Fibroblast of mammary gland (primary cell): ENCODE measurements around the gene SLC22A7.

Source experiments
- DNase-seq: peaks from one replicate; pipeline ENCODE4 v3.0.0-alpha.2; 2010; ENCODE audit warnings: low read depth
- H3K4me3 ChIP-seq: 2 replicates; pipeline ENCODE4 v1.5.1; 2011; ENCODE audit warnings: low read depth, mild to moderate bottlenecking, low read length, moderate library complexity; ENCODE audit not compliant: control insufficient read depth
- CTCF ChIP-seq: conservative IDR thresholded peaks from 2 replicates; pipeline ENCODE4 v1.5.1; 2011; ENCODE audit warnings: low read depth, low read length, inconsistent platforms; ENCODE audit not compliant: control insufficient read depth, insufficient read depth

SLC22A7 gene

GRCh38 chr6:43277643-43278523 lies 20.2 kb upstream of the SLC22A7 start:
- no peak for DNase-seq
- no peak overlapping the region for H3K4me3 ChIP-seq
- no peak for TF ChIP-seq CTCF

GRCh38 chr6:43278524-43279078 lies 19.5 kb upstream of the SLC22A7 start:
- no peak overlapping the region for H3K4me3 ChIP-seq
- TF ChIP-seq CTCF: no peak
- DNase-seq: peak; percentile 8

GRCh38 chr6:43280234-43280633 lies 17.8 kb upstream of the SLC22A7 start:
- no peak for TF ChIP-seq CTCF
- DNase-seq: no peak
- no peak overlapping the region for H3K4me3 ChIP-seq

- H3K4me3 ChIP-seq: no peak overlapping the region
- no peak for DNase-seq
- no peak for TF ChIP-seq CTCF
Observed at GRCh38 chr6:43282060-43282459, 16.0 kb upstream of the SLC22A7 start.

GRCh38 chr6:43282636-43283513 lies 15.2 kb upstream of the SLC22A7 start:
- no peak for TF ChIP-seq CTCF
- no peak for DNase-seq
- no peak overlapping the region for H3K4me3 ChIP-seq

GRCh38 chr6:43283514-43283901 lies 14.6 kb upstream of the SLC22A7 start:
- no peak for DNase-seq
- no peak overlapping the region for H3K4me3 ChIP-seq
- no peak for TF ChIP-seq CTCF
